Smooth muscle cell (in vitro differentiated cells): ENCODE measurements around the gene CARD19. TPM values are rescaled to one million over a fixed set of nuclear protein-coding genes. Genes with fewer than 3 reads are reported as not detected.

Experiments used
- DNase-seq: peaks from one replicate; lab custom pipeline; 2025; ENCODE audit not compliant: unreplicated experiment; lab: John Stamatoyannopoulos, UW
- H2AFZ ChIP-seq: fragments of 200-600 bp; sonication (generic); 2 replicates; pipeline ENCODE4 v1.6.0; 2016; ENCODE audit warnings: antibody characterized with exemption, low read depth, mild to moderate bottlenecking
- H3F3A ChIP-seq: fragments of 200-600 bp; sonication (generic); 2 replicates; pipeline ENCODE4 v1.6.0; 2017; ENCODE audit warnings: antibody characterized with exemption, low read depth
- H3K27ac ChIP-seq: fragments of 200-600 bp; sonication (generic); 2 replicates; pipeline ENCODE4 v1.5.1; 2016; ENCODE audit warnings: low read depth, mild to moderate bottlenecking
- H3K27me3 ChIP-seq: fragments of 200-600 bp; sonication (generic); 2 replicates; pipeline ENCODE4 v1.6.1; 2016; ENCODE audit warnings: low read depth, mild to moderate bottlenecking
- H3K36me3 ChIP-seq: fragments of 200-600 bp; sonication (generic); 2 replicates; pipeline ENCODE4 v1.5.1; 2016; ENCODE audit warnings: low read depth
- H3K4me1 ChIP-seq: fragments of 200-600 bp; sonication (generic); 2 replicates; pipeline ENCODE4 v1.5.1; 2016; ENCODE audit warnings: low read depth
- H3K4me2 ChIP-seq: fragments of 200-600 bp; sonication (generic); 2 replicates; pipeline ENCODE4 v1.6.0; 2016; ENCODE audit warnings: mild to moderate bottlenecking
- H3K4me3 ChIP-seq: fragments of 200-600 bp; sonication (generic); 2 replicates; pipeline ENCODE4 v1.5.1; 2016; ENCODE audit warnings: mild to moderate bottlenecking
- H3K79me2 ChIP-seq: fragments of 200-600 bp; sonication (generic); 2 replicates; pipeline ENCODE4 v1.6.0; 2016; ENCODE audit warnings: low read depth, mild to moderate bottlenecking
- H3K9ac ChIP-seq: fragments of 200-600 bp; sonication (generic); 2 replicates; pipeline ENCODE4 v1.6.0; 2016; ENCODE audit warnings: low read depth
- H3K9me3 ChIP-seq: fragments of 200-600 bp; sonication (generic); replicated peaks from 2 replicates; pipeline ENCODE4 v1.5.1; 2016; ENCODE audit warnings: low read depth
- H4K20me1 ChIP-seq: fragments of 200-600 bp; sonication (generic); 2 replicates; pipeline ENCODE4 v1.6.0; 2016; ENCODE audit warnings: low read depth
- WGBS: methylation state at CpG from one replicate; pipeline ENCODE4 v1.1.7; 2016; ENCODE audit warnings: low lambda C conversion rate; 5-methylcytosine and 5-hydroxymethylcytosine counted together
- polyA plus RNA-seq: library from polyadenylated mRNA; unstranded; fragments of >200 nt; fragmentation: Nextera tagmentation; extraction: Ambion mirVana; gene quantifications from 2 replicates; pipeline ENCODE4 v1.2.1, GENCODE V29; 2016
- total RNA-seq: library from RNA; depleted of rRNA; stranded (reverse); fragments of >200 nt; gene quantifications from 2 replicates; pipeline ENCODE4 v1.2.3, GENCODE V29; 2014
- TF ChIP-seq, protein P1 (sequence below): fragments of 200-600 bp; sonication (generic); IDR thresholded peaks from 2 replicates; pipeline ENCODE4 v1.5.1; 2017; ENCODE audit warnings: borderline replicate concordance, mild to moderate bottlenecking, antibody characterized with exemption; ENCODE audit not compliant: insufficient read depth, poor library complexity, severe bottlenecking

The CARD19 gene
- total and polyA plus RNA-seq, 2 experiments from 2014 or later, result 86.0 to 88.1 TPM

DNA sequence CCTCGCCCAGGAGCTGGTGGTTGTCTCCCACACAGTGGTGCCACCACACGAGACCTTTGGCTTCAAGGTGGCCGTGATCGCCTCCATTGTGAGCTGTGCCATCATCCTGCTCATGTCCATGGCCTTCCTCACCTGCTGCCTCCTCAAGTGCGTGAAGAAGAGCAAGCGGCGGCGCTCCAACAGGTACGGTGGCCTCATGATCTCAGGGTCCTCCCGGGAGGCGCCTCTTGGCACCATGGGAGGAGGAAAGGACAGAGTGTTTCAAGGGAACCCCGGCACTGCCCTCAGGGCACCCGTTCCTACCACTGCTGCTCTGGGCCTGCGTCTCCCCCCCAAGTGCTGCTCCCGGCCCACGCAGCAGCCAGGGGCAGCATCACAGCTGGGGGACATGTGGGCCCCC lies 18.2 kb upstream of the CARD19 start:
- WGBS, result 97% methylated on average over 16 of the region's 16 CpGs
- Histone ChIP-seq H3K9me3 (no peaks in the 10 kb centered on the region), H3K9ac (no peak overlapping the region)

DNA sequence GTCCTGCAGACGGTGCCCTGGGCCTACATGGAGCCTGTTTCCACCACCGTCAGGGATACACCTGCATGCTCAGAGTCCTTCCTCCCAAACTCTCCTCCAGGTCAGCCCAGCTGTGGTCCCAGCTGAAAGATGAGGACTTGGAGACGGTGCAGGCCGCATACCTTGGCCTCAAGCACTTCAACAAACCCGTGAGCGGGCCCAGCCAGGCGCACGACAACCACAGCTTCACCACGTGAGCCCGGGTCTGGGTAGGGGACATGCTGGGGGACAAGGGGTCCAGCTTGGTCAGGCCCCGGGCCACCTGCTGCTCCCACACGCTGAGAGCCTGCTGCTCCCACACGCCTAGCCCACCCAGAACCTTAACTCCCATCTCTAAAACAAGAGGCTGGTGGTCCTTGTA lies 16.6 kb upstream of the CARD19 start:
- Histone ChIP-seq H3K4me1 (no peaks in the 10 kb centered on the region), H3K9me3 (no peaks in the 10 kb centered on the region), H3K27me3 (no peaks in the 10 kb centered on the region), H4K20me1 (no peaks in the 10 kb centered on the region), H3K27ac (no peak overlapping the region), H3K9ac (no peak overlapping the region), H3K79me2 (no peaks in the 10 kb centered on the region), H3K4me3 (no peak overlapping the region), H3F3A (peaks cover 8% of the 10 kb centered on the region), H2AFZ (no peak overlapping the region), H3K4me2 (no peak overlapping the region), H3K36me3 (no peaks in the 10 kb centered on the region)
- TF ChIP-seq, protein P1, sequence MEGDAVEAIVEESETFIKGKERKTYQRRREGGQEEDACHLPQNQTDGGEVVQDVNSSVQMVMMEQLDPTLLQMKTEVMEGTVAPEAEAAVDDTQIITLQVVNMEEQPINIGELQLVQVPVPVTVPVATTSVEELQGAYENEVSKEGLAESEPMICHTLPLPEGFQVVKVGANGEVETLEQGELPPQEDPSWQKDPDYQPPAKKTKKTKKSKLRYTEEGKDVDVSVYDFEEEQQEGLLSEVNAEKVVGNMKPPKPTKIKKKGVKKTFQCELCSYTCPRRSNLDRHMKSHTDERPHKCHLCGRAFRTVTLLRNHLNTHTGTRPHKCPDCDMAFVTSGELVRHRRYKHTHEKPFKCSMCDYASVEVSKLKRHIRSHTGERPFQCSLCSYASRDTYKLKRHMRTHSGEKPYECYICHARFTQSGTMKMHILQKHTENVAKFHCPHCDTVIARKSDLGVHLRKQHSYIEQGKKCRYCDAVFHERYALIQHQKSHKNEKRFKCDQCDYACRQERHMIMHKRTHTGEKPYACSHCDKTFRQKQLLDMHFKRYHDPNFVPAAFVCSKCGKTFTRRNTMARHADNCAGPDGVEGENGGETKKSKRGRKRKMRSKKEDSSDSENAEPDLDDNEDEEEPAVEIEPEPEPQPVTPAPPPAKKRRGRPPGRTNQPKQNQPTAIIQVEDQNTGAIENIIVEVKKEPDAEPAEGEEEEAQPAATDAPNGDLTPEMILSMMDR, result no peak
- no peak for DNase-seq
- WGBS, result 97% methylated on average over 11 of the region's 13 CpGs

More for the DNA sequence above, 18.2 kb upstream of the CARD19 start:
- no peaks in the 10 kb centered on the region for H3K27me3 ChIP-seq
- no peak overlapping the region for H3K4me2 ChIP-seq
- no peak for DNase-seq
- H3K36me3 ChIP-seq, result no peaks in the 10 kb centered on the region
- no peak overlapping the region for H2AFZ ChIP-seq
- H3K4me1 ChIP-seq, result no peaks in the 10 kb centered on the region
- H3F3A ChIP-seq, result peaks cover 8% of the 10 kb centered on the region
- H3K27ac ChIP-seq, result no peak overlapping the region
- H3K79me2 ChIP-seq, result no peaks in the 10 kb centered on the region
- H3K4me3 ChIP-seq, result no peak overlapping the region
- TF ChIP-seq, protein P1, result no peak
- no peaks in the 10 kb centered on the region for H4K20me1 ChIP-seq

DNA sequence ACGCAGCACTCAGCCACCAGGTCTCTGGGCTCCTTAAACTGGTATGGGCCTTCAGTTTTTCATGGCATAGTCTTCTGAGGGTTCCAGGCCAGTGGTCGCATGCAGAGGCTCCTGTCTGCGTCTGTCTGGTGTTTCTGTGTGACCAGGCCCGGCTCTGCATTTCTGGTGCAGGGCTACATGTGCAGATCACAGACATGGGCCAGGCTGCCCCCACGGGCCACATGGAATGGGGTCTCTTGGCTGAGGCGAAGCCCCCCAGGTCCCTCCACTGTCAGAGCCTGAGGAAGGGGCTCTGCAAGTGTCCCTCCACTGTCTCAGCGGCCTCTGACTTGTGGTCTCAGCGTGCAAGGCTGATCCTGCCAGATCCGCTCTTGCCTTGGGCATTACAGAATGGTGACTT lies 15.6 kb upstream of the CARD19 start:
- TF ChIP-seq, protein P1, result no peak
- Histone ChIP-seq H3F3A (peaks cover 8% of the 10 kb centered on the region), H3K27ac (no peak overlapping the region), H3K9ac (no peak overlapping the region), H3K27me3 (no peaks in the 10 kb centered on the region), H3K9me3 (no peaks in the 10 kb centered on the region), H3K4me1 (no peaks in the 10 kb centered on the region), H2AFZ (no peak overlapping the region), H4K20me1 (no peaks in the 10 kb centered on the region), H3K4me2 (no peak overlapping the region), H3K36me3 (no peaks in the 10 kb centered on the region), H3K4me3 (no peak overlapping the region), H3K79me2 (no peaks in the 10 kb centered on the region)
- no peak for DNase-seq
- WGBS, result 93% methylated on average over 9 of the region's 9 CpGs

DNA sequence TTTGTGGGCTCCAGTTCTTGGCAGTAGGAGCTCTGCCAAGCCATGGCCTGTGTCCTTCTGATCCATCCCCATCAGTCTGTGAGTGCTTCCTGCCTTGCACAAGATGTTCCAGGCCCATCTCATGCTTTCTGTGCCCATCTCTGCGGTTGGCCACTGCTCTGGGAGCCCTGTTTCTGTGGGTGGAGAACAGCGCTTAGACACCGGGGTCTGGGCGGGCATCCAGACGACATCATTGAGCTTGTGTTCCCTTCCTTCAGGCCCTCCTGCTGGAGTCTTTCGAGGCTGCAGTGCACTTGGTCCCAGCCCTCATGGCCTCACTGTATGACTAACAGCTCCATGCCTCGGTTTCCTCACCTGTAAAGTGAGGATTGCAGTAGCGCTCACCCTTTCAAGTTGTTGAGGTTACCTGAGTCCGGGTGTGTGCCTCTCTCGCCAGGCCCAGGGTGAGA lies 14.9 kb upstream of the CARD19 start:
- no peaks in the 10 kb centered on the region for H3K9me3 ChIP-seq
- no peak overlapping the region for H3K4me3 ChIP-seq
- no peaks in the 10 kb centered on the region for H3K36me3 ChIP-seq
- peaks cover 8% of the 10 kb centered on the region for H3F3A ChIP-seq
- H3K4me2 ChIP-seq, result no peak overlapping the region
- no peaks in the 10 kb centered on the region for H3K4me1 ChIP-seq
- no peak overlapping the region for H2AFZ ChIP-seq
- no peaks in the 10 kb centered on the region for H4K20me1 ChIP-seq
- H3K9ac ChIP-seq, result peak overlapping the region; percentile 9
- H3K79me2 ChIP-seq, result no peaks in the 10 kb centered on the region
- TF ChIP-seq, protein P1, result no peak
- H3K27me3 ChIP-seq, result no peaks in the 10 kb centered on the region
- DNase-seq, result no peak
- no peak overlapping the region for H3K27ac ChIP-seq
- 95% methylated on average over 10 of the region's 10 CpGs for WGBS
